ENCODE measurements around the gene LRRC15. TPM values are rescaled to one million over a fixed set of nuclear protein-coding genes. Genes with fewer than 3 reads are reported as not detected.

LRRC15 gene
- total and polyA plus RNA-seq, 2 donors (not counting 3 experiments of a cell fraction or from before 2014, with no cell fraction given): not detected

- peaks cover 0 to 14% of the 10 kb centered on the region in 2 experiments for H3K27me3 ChIP-seq (ENCODE audit: control insufficient read depth in 2 of 2, insufficient read depth in 2 of 2, low read length in 2 of 2)
- no peaks in the 10 kb centered on the region for H3K79me2 ChIP-seq (ENCODE audit: control insufficient read depth, insufficient read depth, low read length)
- H3K4me2 ChIP-seq (ENCODE audit: insufficient read depth, low read length): no peak overlapping the region
- DNase-seq (ENCODE audit: low read depth, low spot score) (no peak), FAIRE-seq (no peak)
- BruUV-seq (replicated peaks): no TSS peak
- no peak overlapping the region for H3K4me3 ChIP-seq (replicated peaks in 1 of 3; ENCODE audit: insufficient read depth in 1 of 3, low read depth in 1 of 3, low read length in 3 of 3)
- no peaks in the 10 kb centered on the region for H3K9me3 ChIP-seq (replicated peaks; ENCODE audit: control insufficient read depth, insufficient read depth, low read length)
- POLR2A ChIA-PET: no interaction called here
- no peak overlapping the region for H3K9ac ChIP-seq (replicated peaks; ENCODE audit: extremely low read depth, insufficient read depth, low read length)
- no peaks in the 10 kb centered on the region for H3K9me1 ChIP-seq (replicated peaks; ENCODE audit: control insufficient read depth, extremely low read depth, insufficient read depth, low read length)
- intact Hi-C loops (cut with micrococcal nuclease) (no loop called here), dilution Hi-C loops (cut with MboI; ENCODE audit: extremely low pct_ligation_motif_present, low sequenced_read_pairs) (no loop called here)
- H3K36me3 ChIP-seq (ENCODE audit: control insufficient read depth in 2 of 2, extremely low read depth in 1 of 2, insufficient read depth in 2 of 2, low read length in 2 of 2): no peaks in the 10 kb centered on the region
- CTCF ChIA-PET: interaction anchor here (0.9 to 4.4 kb wide), 3 partner anchors 11 to 23 kb away, joined by 3 to 32 read pairs (median 3); no protein-coding TSS in a partner anchor
- H3K4me1 ChIP-seq (ENCODE audit: control insufficient read depth, extremely low read depth, insufficient read depth, low read length): no peaks in the 10 kb centered on the region
- TF ChIP-seq FOS (IDR thresholded peaks at IDR 0.05; ENCODE audit: borderline replicate concordance, insufficient read depth, low read length) (no peak), POLR2A (IDR thresholded peaks at IDR 0.05; ENCODE audit: low read depth, low read length) (no peak), MYC (IDR thresholded peaks at IDR 0.05; ENCODE audit: low read depth, low read length) (no peak), EZH2 (IDR thresholded peaks at IDR 0.05; ENCODE audit: borderline replicate concordance, low read depth, low read length, severe bottlenecking) (no peak), JUN (IDR thresholded peaks at IDR 0.05; ENCODE audit: borderline replicate concordance, insufficient read depth, insufficient read length, low read depth) (no peak), GATA2 (IDR thresholded peaks at IDR 0.05; ENCODE audit: insufficient read depth, insufficient read length, low read depth, low read length) (no peak), POLR2AphosphoS5 (IDR thresholded peaks at IDR 0.05; ENCODE audit: insufficient read depth, low read depth, low read length) (no peak), MAX (IDR thresholded peaks at IDR 0.05; ENCODE audit: insufficient read depth, insufficient read length) (no peak)
- TF ChIP-seq, protein P1, sequence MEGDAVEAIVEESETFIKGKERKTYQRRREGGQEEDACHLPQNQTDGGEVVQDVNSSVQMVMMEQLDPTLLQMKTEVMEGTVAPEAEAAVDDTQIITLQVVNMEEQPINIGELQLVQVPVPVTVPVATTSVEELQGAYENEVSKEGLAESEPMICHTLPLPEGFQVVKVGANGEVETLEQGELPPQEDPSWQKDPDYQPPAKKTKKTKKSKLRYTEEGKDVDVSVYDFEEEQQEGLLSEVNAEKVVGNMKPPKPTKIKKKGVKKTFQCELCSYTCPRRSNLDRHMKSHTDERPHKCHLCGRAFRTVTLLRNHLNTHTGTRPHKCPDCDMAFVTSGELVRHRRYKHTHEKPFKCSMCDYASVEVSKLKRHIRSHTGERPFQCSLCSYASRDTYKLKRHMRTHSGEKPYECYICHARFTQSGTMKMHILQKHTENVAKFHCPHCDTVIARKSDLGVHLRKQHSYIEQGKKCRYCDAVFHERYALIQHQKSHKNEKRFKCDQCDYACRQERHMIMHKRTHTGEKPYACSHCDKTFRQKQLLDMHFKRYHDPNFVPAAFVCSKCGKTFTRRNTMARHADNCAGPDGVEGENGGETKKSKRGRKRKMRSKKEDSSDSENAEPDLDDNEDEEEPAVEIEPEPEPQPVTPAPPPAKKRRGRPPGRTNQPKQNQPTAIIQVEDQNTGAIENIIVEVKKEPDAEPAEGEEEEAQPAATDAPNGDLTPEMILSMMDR (IDR thresholded peaks at IDR 0.05; ENCODE audit: extremely low read depth in 1 of 2, insufficient read depth in 1 of 2, low read depth in 1 of 2, low read length in 2 of 2): no peak
- H4K20me1 ChIP-seq (replicated peaks; ENCODE audit: control insufficient read depth, extremely low read depth, insufficient read depth, low read length): no peaks in the 10 kb centered on the region
- H3K27ac ChIP-seq (ENCODE audit: insufficient read depth, low read depth, low read length): no peak overlapping the region
- H2AFZ ChIP-seq (ENCODE audit: low read depth, low read length): no peak overlapping the region
Observed at GRCh38 chr3:194357681-194358080, 11.9 kb downstream of the LRRC15 start.
